Pancreas (tissue), 10 donors: ENCODE measurements around the gene PKP3. TPM values are rescaled to one million over a fixed set of nuclear protein-coding genes. Genes with fewer than 3 reads are reported as not detected.
"Not testable (repeated sequence)": the region's sequence is repeated elsewhere in the genome, so short reads cannot be mapped to it uniquely, and the experiment has no call there.

Experiments used
- ATAC-seq, 4 donors: fragments of 200-7000 bp; cut with Tn5 transposase; one replicate each; pipeline versions ENCODE4 v1.8.0 to v1.9.1; 2020; ENCODE audit warnings: mild to moderate bottlenecking in 4 of 4, moderate library complexity in 4 of 4
- DNase-seq, 6 donors: peaks; one replicate each; pipeline ENCODE4 v3.0.0-alpha.2; 2020
- FAIRE-seq: peaks from 2 replicates; lab custom pipeline; 2012; peaks lifted over from hg19 to GRCh38; lab: Jason Lieb, UNC
- H3K27ac ChIP-seq, 4 donors: fragments of 200-600 bp; sonication (generic); 1 replicate in 3 of 4; 2 replicates in 1 of 4; pipeline versions ENCODE4 v1.5.0 to v1.8.0; 2020
- H3K27me3 ChIP-seq, 4 donors: fragments of 200-600 bp; one replicate each; pipeline ENCODE4 v1.8.0; 2021
- H3K36me3 ChIP-seq, 3 donors: fragments of 200-600 bp; sonication (generic) in 1 of 3; one replicate each; pipeline versions ENCODE4 v1.5.0 to v1.8.0; 2020 to 2021
- H3K4me1 ChIP-seq, 3 donors: fragments of 200-600 bp; one replicate each; pipeline ENCODE4 v1.8.0; 2021
- H3K4me3 ChIP-seq, 4 donors: fragments of 200-600 bp; sonication (generic) in 2 of 4; one replicate each; pipeline versions ENCODE4 v1.5.0 to v1.8.0; 2020 to 2021
- H3K9me3 ChIP-seq, 4 donors: fragments of 200-600 bp; one replicate each; pipeline ENCODE4 v1.8.0; 2021
- WGBS, 2 donors: extraction: QIAGEN DNeasy Blood & Tissue Kit; methylation state at CpG; one replicate each; pipeline ENCODE4 v1.1.7; 2013; 5-methylcytosine and 5-hydroxymethylcytosine counted together
- intact Hi-C, 3 donors: fragments of 100-400 bp; cut with DNase I; formaldehyde crosslinking; loops; one replicate each; pipeline versions ENCODE4 v1.11.1 to v1.14.2; 2022
- polyA plus RNA-seq, 2 donors: library from polyadenylated mRNA; stranded (reverse); fragments of 200-250 nt; gene quantifications; one replicate each; pipeline ENCODE4 v1.2.3, GENCODE V29; 2013
- total RNA-seq, 6 donors: library from RNA; stranded (reverse); fragmentation: NEBNext Ultra II Directional in 4 of 6; extraction: Animal tissue kit (Norgen Biotek cat#: 25700) in 4 of 6; gene quantifications; one replicate each; pipeline versions ENCODE4 v1.2.1 to v1.2.4, GENCODE V29; 2021 to 2023
- TF ChIP-seq, protein P1 (sequence below), 4 donors: fragments of 200-600 bp; sonication (generic) in 3 of 4; IDR thresholded peaks; one replicate each; pipeline versions ENCODE4 v1.5.0 to v1.8.0; 2021; ENCODE audit warnings: antibody characterized with exemption in 4 of 4
- donor health status: healthy with polysubstance abuse.
- donor health status: DM: no; HTN: no; CAD: no; lungs with moderate emphysema.
- donor health status: DM: no; HTN: no; CAD: no.
- donor health status: control.
- donor health status: control.
- donor health status: Bipolar disorder and iron deficiency.
- donor health status: DM: yes; HTN: yes; CAD: no.
- donor health status: DM: no; HTN: no; CAD: no.
- donor health status: DM: no; HTN: no; CAD: no.
- donor health status: DM: yes; HTN: yes; CAD: no.

The PKP3 gene
- total and polyA plus RNA-seq, 8 donors: 23.4 to 50.5 (median 30.5) TPM

DNA sequence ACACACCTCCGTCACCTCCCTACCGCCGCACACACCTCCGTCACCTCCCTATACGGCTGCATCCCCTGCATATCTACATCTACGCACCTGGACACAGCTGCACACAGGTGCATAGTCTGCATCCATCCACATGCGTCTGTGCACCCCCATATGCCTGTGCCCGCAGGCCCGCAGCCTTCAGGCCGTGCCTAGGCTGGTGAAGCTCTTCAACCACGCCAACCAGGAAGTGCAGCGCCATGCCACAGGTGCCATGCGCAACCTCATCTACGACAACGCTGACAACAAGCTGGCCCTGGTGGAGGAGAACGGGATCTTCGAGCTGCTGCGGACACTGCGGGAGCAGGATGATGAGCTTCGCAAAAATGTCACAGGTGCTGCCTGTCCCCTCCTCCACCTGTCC is 4.8 kb downstream of the PKP3 start:
- H3K36me3 ChIP-seq: peaks cover 0 to 16% (median 9%) of the 10 kb centered on the region in 3 donors
- no peaks in the 10 kb centered on the region for H3K27me3 ChIP-seq
- ATAC-seq (no peak), FAIRE-seq (no peak), DNase-seq (peak in 1 of 6 donors; percentile 26)
- 93 to 96% methylated on average over 20 of the region's 20 CpGs for WGBS, 2 donors
- intact Hi-C loops: no loop called here
- TF ChIP-seq, protein P1, sequence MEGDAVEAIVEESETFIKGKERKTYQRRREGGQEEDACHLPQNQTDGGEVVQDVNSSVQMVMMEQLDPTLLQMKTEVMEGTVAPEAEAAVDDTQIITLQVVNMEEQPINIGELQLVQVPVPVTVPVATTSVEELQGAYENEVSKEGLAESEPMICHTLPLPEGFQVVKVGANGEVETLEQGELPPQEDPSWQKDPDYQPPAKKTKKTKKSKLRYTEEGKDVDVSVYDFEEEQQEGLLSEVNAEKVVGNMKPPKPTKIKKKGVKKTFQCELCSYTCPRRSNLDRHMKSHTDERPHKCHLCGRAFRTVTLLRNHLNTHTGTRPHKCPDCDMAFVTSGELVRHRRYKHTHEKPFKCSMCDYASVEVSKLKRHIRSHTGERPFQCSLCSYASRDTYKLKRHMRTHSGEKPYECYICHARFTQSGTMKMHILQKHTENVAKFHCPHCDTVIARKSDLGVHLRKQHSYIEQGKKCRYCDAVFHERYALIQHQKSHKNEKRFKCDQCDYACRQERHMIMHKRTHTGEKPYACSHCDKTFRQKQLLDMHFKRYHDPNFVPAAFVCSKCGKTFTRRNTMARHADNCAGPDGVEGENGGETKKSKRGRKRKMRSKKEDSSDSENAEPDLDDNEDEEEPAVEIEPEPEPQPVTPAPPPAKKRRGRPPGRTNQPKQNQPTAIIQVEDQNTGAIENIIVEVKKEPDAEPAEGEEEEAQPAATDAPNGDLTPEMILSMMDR (IDR thresholded peaks at IDR 0.05): no peak
- no peak overlapping the region for H3K27ac ChIP-seq
- H3K4me3 ChIP-seq: no peak overlapping the region
- no peaks in the 10 kb centered on the region for H3K9me3 ChIP-seq
- H3K4me1 ChIP-seq: no peaks in the 10 kb centered on the region

DNA sequence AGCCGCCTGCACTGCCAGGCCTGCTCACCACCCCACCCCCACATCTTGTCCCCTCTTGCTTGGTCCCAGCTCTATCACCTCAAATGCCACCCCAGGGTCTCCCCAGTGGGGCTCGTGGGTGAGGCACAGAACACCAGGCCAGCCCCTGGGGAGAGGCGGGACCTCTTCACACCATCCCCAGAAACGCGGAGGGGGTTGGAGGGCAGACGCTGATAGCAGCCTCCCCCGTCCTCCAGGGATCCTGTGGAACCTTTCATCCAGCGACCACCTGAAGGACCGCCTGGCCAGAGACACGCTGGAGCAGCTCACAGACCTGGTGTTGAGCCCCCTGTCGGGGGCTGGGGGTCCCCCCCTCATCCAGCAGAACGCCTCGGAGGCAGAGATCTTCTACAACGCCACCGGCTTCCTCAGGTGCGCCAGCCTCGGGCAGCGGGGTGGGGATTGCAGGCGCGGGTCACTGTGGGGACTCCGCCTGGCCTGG is 5.8 kb downstream of the PKP3 start:
- intact Hi-C loops: no loop called here
- Histone ChIP-seq H3K9me3 (no peaks in the 10 kb centered on the region), H3K27ac (no peak overlapping the region), H3K4me1 (no peaks in the 10 kb centered on the region), H3K4me3 (no peak overlapping the region), H3K36me3 (peaks cover 0 to 20% (median 12%) of the 10 kb centered on the region in 3 donors), H3K27me3 (no peaks in the 10 kb centered on the region)
- WGBS, 2 donors: 87 to 93% methylated on average over 21 of the region's 21 CpGs
- TF ChIP-seq, protein P1 (IDR thresholded peaks at IDR 0.05): no peak
- FAIRE-seq (no peak), ATAC-seq (no peak), DNase-seq (peak in 1 of 6 donors; percentile 12)

DNA sequence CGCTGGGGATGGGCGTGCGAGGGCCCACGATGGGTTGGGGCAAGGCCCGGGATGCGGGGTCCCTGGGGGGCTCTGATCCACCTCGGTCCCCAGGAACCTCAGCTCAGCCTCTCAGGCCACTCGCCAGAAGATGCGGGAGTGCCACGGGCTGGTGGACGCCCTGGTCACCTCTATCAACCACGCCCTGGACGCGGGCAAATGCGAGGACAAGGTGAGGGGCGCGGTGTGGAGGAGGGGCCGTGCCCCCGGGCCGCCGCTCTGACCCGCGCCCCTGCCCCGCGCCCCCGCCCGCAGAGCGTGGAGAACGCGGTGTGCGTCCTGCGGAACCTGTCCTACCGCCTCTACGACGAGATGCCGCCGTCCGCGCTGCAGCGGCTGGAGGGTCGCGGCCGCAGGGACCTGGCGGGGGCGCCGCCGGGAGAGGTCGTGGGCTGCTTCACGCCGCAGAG is 6.3 kb downstream of the PKP3 start:
- Histone ChIP-seq H3K27me3 (no peaks in the 10 kb centered on the region), H3K27ac (no peak overlapping the region), H3K9me3 (no peaks in the 10 kb centered on the region), H3K4me1 (no peaks in the 10 kb centered on the region), H3K4me3 (no peak overlapping the region), H3K36me3 (peaks cover 0 to 20% (median 12%) of the 10 kb centered on the region in 3 donors)
- TF ChIP-seq, protein P1 (IDR thresholded peaks at IDR 0.05): no peak
- DNase-seq: peak in 3 of 6 donors; percentile 13 to 58 (median 43)
- intact Hi-C loops: no loop called here
- 87 to 93% methylated on average over 36 to 50 of the region's 50 CpGs for WGBS, 2 donors
- no peak for FAIRE-seq
- no peak for ATAC-seq

DNA sequence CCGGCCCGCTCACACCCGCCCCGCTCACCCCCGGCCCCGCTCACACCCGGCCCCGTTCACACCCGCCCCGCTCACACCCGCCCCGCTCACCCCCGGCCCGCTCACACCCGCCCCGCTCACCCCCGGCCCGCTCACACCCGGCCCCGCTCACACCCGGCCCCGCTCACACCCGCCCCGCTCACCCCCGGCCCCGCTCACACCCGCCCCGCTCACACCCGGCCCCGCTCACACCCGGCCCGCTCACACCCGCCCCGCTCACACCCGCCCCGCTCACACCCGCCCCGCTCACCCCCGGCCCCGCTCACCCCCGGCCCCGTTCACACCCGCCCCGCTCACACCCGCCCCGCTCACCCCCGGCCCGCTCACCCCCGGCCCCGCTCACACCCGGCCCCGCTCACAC is 7.2 kb downstream of the PKP3 start:
- H3K36me3 ChIP-seq: peaks cover 0 to 20% (median 12%) of the 10 kb centered on the region in 3 donors
- H3K4me1 ChIP-seq, FAIRE-seq, ATAC-seq, H3K27ac ChIP-seq, H3K9me3 ChIP-seq, H3K4me3 ChIP-seq, intact Hi-C loops, H3K27me3 ChIP-seq: not testable (repeated sequence)
- peak in 1 of 6 donors; percentile 32 for DNase-seq
- 97% methylated on average over 38 of the region's 52 CpGs; no CpG with 5 or more reads in 1 of the 2 donors for WGBS, 2 donors

DNA sequence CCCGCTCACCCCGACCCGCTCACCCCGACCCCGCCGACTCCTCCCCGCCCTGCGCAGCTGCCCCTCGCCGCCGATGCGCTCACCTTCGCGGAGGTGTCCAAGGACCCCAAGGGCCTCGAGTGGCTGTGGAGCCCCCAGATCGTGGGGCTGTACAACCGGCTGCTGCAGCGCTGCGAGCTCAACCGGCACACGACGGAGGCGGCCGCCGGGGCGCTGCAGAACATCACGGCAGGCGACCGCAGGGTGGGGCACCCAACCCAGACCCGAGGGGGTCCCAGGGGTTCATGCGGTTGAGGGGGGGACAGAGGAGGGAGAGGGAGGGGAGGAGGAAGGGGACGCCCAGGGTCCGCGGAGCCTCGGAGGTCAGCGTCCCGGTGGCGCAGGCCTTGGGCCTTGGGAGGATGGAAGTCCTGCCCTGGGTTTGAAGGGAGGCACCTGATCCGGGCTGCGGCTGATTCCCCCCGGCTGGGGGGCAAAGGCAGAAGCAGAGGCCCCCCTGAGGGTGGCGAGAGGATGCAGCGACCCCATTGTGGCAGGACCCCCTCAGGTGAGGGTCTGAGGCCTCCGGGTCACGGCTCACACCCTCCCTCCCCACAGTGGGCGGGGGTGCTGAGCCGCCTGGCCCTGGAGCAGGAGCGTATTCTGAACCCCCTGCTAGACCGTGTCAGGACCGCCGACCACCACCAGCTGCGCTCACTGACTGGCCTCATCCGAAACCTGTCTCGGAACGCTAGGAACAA is 9.2 kb downstream of the PKP3 start:
- Histone ChIP-seq H3K4me1 (peaks cover 0 to 3% (median 0%) of the 10 kb centered on the region in 3 donors), H3K27ac (no peak overlapping the region), H3K36me3 (peaks cover 0 to 14% (median 12%) of the 10 kb centered on the region in 3 donors), H3K27me3 (no peaks in the 10 kb centered on the region), H3K4me3 (no peak overlapping the region), H3K9me3 (no peaks in the 10 kb centered on the region)
- ATAC-seq (no peak), FAIRE-seq (no peak), DNase-seq (peak in 3 of 6 donors; percentile 40 to 75 (median 52))
- intact Hi-C loops: no loop called here
- 92% methylated on average over 37 to 55 of the region's 55 CpGs for WGBS, 2 donors
- TF ChIP-seq, protein P1 (IDR thresholded peaks at IDR 0.05): no peak
